HL-60 (cell line): ENCODE data around the gene TLL1.

Experiments
- GABPA ChIP-seq: IDR thresholded peaks from 2 replicates; pipeline ENCODE4 v1.6.1; 2012; ENCODE audit warnings: low read depth
- POLR2AphosphoS5 ChIP-seq: IDR thresholded peaks from 2 replicates; pipeline ENCODE4 v1.6.1; 2012; ENCODE audit warnings: low read depth
- SPI1 ChIP-seq: IDR thresholded peaks from 2 replicates; pipeline ENCODE4 v1.6.1; 2012; ENCODE audit warnings: low read depth, mild to moderate bottlenecking, borderline replicate concordance
- TF ChIP-seq, protein P1 (sequence below): IDR thresholded peaks from one replicate; pipeline ENCODE4 v1.5.1; 2011; ENCODE audit warnings: low read length, control low read depth, inconsistent platforms; ENCODE audit not compliant: insufficient read depth
- TF ChIP-seq, protein P2 (sequence below): IDR thresholded peaks from 2 replicates; pipeline ENCODE4 v1.6.1; 2012; ENCODE audit warnings: low read depth; ENCODE audit not compliant: insufficient replicate concordance

DNA sequence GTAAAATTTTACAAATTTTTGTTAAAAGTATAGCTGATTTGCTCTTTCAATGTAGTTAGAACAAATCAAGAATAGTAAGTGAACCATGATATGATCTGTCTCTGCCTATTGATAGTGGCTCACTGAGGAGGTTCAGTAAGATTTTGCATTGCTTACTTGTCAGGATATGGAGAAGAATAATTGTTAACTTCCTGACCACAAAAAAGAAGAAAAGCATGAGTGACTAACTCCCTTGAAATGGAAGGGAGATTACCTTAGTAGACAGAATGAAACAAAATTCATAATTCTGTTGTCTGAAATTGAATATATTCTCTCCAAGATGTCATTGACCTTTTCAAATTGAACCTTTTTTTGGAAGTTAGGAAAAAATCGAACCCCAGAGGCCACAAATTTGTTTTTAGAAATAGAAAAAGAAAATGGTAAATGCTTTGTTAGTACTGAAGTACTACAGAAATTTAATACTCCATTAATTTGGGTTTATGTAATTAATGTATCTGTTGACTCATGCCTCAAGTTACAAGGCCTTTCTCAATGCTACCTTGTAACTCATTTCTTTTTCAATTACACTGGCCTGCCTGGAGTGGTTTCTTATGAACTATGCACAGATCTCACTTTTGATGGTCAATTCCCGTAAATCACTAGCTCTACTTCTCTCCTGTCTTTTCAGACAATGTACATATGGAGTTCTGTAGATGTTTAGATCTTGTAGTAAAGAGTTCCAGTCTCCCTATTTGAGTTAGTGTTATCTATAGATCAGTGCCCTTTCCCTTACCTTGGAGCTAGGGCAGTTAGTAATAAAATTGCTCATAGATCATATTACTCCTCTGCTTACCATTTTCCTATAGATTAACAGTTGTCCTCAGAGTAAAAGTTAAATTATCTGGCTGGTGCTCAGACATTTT is 139.3 kb downstream of the TLL1 start:
- TF ChIP-seq, protein P1, sequence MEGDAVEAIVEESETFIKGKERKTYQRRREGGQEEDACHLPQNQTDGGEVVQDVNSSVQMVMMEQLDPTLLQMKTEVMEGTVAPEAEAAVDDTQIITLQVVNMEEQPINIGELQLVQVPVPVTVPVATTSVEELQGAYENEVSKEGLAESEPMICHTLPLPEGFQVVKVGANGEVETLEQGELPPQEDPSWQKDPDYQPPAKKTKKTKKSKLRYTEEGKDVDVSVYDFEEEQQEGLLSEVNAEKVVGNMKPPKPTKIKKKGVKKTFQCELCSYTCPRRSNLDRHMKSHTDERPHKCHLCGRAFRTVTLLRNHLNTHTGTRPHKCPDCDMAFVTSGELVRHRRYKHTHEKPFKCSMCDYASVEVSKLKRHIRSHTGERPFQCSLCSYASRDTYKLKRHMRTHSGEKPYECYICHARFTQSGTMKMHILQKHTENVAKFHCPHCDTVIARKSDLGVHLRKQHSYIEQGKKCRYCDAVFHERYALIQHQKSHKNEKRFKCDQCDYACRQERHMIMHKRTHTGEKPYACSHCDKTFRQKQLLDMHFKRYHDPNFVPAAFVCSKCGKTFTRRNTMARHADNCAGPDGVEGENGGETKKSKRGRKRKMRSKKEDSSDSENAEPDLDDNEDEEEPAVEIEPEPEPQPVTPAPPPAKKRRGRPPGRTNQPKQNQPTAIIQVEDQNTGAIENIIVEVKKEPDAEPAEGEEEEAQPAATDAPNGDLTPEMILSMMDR, result no peak
- TF ChIP-seq SPI1, result no peak
- no peak for TF ChIP-seq POLR2AphosphoS5
- no peak for TF ChIP-seq GABPA
- TF ChIP-seq, protein P2, sequence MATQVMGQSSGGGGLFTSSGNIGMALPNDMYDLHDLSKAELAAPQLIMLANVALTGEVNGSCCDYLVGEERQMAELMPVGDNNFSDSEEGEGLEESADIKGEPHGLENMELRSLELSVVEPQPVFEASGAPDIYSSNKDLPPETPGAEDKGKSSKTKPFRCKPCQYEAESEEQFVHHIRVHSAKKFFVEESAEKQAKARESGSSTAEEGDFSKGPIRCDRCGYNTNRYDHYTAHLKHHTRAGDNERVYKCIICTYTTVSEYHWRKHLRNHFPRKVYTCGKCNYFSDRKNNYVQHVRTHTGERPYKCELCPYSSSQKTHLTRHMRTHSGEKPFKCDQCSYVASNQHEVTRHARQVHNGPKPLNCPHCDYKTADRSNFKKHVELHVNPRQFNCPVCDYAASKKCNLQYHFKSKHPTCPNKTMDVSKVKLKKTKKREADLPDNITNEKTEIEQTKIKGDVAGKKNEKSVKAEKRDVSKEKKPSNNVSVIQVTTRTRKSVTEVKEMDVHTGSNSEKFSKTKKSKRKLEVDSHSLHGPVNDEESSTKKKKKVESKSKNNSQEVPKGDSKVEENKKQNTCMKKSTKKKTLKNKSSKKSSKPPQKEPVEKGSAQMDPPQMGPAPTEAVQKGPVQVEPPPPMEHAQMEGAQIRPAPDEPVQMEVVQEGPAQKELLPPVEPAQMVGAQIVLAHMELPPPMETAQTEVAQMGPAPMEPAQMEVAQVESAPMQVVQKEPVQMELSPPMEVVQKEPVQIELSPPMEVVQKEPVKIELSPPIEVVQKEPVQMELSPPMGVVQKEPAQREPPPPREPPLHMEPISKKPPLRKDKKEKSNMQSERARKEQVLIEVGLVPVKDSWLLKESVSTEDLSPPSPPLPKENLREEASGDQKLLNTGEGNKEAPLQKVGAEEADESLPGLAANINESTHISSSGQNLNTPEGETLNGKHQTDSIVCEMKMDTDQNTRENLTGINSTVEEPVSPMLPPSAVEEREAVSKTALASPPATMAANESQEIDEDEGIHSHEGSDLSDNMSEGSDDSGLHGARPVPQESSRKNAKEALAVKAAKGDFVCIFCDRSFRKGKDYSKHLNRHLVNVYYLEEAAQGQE, result no peak
